Suprapubic skin (tissue), 4 donors: Measurements from ENCODE around the gene MYH7B. TPM values are rescaled to one million over a fixed set of nuclear protein-coding genes. Genes with fewer than 3 reads are reported as not detected.

Experiments
- DNase-seq, 2 donors: peaks; one replicate each; pipeline ENCODE4 v3.0.0-alpha.2; 2019; ENCODE audit warnings: low spot score in 2 of 2
- H3K27ac ChIP-seq: fragments of 200-600 bp; sonication (generic); one replicate; pipeline ENCODE4 v1.5.1; 2019
- H3K27me3 ChIP-seq: fragments of 200-600 bp; sonication (generic); one replicate; pipeline ENCODE4 v1.5.1; 2019
- H3K36me3 ChIP-seq: fragments of 200-600 bp; sonication (generic); one replicate; pipeline ENCODE4 v1.5.1; 2019
- H3K4me1 ChIP-seq: fragments of 200-600 bp; sonication (generic); one replicate; pipeline ENCODE4 v1.5.1; 2019
- H3K4me3 ChIP-seq: fragments of 200-600 bp; sonication (generic); one replicate; pipeline ENCODE4 v1.5.1; 2019; ENCODE audit warnings: mild to moderate bottlenecking
- H3K9me3 ChIP-seq: fragments of 200-600 bp; sonication (generic); one replicate; pipeline ENCODE4 v1.5.1; 2019
- CTCF ChIP-seq, 2 donors: fragments of 200-600 bp in 1 of 2; fragments of 450-650 bp in 1 of 2; sonication (generic) in 1 of 2; IDR thresholded peaks; one replicate each; pipeline ENCODE4 v1.5.1; 2016 to 2019; ENCODE audit warnings: antibody characterized with exemption in 2 of 2, mild to moderate bottlenecking in 1 of 2, moderate library complexity in 1 of 2
- EP300 ChIP-seq: sonication (generic); formaldehyde crosslinking; IDR thresholded peaks from one replicate; pipeline ENCODE4 v1.6.1; 2017; ENCODE audit warnings: antibody characterized with exemption
- POLR2A ChIP-seq, 2 donors: fragments of 450-650 bp; IDR thresholded peaks; one replicate each; pipeline ENCODE4 v1.6.1; 2017; ENCODE audit warnings: antibody characterized with exemption in 2 of 2, mild to moderate bottlenecking in 2 of 2, moderate library complexity in 2 of 2
- POLR2AphosphoS5 ChIP-seq, 3 donors: sonication (generic); formaldehyde crosslinking; IDR thresholded peaks; one replicate each; pipeline ENCODE4 v1.6.1; 2017; ENCODE audit warnings: antibody characterized with exemption in 3 of 3
- WGBS: methylation state at CpG from one replicate; pipeline ENCODE4 v1.1.5; 2018; 5-methylcytosine and 5-hydroxymethylcytosine counted together
- total RNA-seq, 4 donors: library from RNA; depleted of rRNA; stranded (reverse); fragments of >200 nt; gene quantifications; one replicate each; pipeline ENCODE4 v1.1.0, GENCODE V29; 2016

The MYH7B gene
- total RNA-seq, 4 donors from 2014 or later: 0.18 to 0.97 (median 0.30) TPM; not detected in 1

DNA sequence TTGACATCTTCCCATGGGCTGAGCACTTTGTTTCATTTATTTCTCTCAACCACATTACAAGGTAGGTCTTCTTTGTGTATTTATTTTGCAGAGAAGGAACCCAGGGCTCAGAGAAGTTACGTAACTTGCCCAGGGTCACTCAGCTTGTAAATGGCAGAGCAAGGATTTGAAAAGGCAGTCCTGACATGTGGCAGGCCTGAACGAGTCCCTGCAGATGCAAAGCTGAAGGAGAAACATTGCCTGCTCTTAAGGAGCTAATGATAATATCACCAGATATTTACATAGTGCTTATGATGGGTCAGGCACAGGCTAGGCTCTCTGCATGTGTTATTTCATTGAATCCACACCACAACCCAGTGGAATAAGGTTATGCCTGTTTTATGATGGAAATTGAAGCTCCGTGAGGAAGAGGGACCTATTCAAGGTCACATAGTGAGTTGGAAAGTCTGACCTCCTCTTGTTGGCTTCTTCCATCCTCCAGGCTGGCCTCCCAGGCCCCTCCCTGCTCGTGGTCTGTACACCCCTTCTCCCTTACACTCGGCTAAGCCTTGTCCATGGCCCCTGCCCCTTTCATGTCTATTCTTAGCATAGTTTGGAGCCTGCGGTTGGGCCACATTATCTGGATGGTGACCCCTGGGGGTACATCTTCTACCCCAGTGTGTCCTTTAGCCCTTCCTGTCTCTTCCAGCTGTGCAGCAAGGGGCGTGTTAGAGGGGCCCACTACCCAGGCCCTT lies 12.5 kb downstream of the MYH7B start:
- Histone ChIP-seq H3K4me3 (no peak overlapping the region), H3K27ac (no peak overlapping the region), H3K36me3 (no peaks in the 10 kb centered on the region), H3K4me1 (no peaks in the 10 kb centered on the region), H3K27me3 (no peaks in the 10 kb centered on the region), H3K9me3 (no peaks in the 10 kb centered on the region)
- DNase-seq: no peak
- TF ChIP-seq CTCF (IDR thresholded peaks at IDR 0.05) (no peak), POLR2AphosphoS5 (IDR thresholded peaks at IDR 0.05) (no peak), POLR2A (IDR thresholded peaks at IDR 0.05) (no peak), EP300 (no peak)
- 87% methylated on average over 7 of the region's 7 CpGs for WGBS

DNA sequence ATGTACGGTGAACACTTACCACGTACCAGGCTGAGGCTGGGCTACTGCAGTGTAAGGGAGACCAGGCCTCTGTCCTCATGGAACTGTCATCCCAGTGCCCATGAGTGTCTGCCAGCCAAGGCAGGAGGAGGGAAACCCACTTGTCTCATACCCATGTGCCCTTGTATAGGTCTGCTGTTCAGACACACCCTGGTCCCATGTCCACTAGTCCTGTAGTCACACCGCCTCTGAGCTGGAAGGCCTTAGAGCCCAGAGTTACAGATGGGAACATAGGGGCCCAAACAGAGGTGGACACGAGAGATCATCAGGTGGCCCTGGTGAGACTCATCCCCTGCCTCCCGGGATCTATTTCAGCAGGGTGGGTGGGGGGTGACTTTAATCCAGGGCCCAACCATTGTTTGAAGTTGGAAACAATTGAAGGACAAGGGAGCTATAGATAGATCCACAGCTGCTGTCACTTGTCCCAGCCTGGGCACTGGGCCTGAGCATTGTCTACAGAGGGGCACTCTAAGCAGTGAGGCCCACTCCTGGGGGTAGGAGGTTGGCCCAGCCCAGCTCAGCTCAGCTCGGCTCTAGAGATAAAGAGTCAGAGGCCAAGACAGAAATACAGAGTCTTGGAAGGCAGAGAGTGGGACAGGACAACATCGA lies 14.6 kb downstream of the MYH7B start:
- H3K4me3 ChIP-seq: no peak overlapping the region
- H3K9me3 ChIP-seq: no peaks in the 10 kb centered on the region
- H3K27me3 ChIP-seq: no peaks in the 10 kb centered on the region
- H3K27ac ChIP-seq: no peak overlapping the region
- no peaks in the 10 kb centered on the region for H3K36me3 ChIP-seq
- DNase-seq: no peak
- TF ChIP-seq POLR2AphosphoS5 (IDR thresholded peaks at IDR 0.05): no peak
- no peak for TF ChIP-seq CTCF (IDR thresholded peaks at IDR 0.05)
- no peak for TF ChIP-seq EP300
- no peak for TF ChIP-seq POLR2A (IDR thresholded peaks at IDR 0.05)
- no peaks in the 10 kb centered on the region for H3K4me1 ChIP-seq
- WGBS: 90% methylated on average over 7 of the region's 7 CpGs

DNA sequence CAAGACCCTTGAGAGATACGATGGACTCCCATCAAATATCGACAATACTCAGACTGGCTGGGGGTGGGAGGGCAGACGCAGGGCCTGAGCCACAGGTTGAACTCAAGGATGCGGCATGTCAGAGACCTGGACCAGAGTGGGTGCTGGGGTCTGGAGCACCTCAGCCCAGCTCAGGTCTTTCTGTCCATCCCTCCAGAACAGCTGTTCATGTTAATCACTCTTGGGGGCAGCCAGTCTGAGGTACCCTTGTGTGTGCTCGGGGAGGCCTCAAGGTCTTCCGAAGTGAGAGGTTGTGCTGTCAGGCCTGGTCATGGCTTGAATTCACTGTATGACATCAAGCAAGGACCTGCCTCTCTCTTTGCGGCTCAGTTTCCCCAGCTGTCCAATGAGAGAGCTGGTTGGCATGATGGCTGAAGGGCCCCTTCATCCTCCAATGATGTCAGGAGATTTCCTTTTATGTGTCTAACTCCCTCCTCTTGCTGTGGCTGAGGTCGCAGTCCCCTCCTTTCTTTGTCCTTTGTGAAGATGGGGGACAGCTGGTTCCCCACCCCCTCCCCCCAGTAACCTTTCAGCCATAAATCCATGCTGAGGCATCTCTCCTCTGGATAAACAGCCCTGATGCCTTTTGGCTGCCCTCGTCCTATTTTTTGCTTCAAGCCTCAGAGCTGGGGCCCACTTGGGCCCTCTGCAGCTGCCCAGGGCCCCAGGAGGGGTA lies 15.3 kb downstream of the MYH7B start:
- TF ChIP-seq CTCF (IDR thresholded peaks at IDR 0.05) (no peak), EP300 (no peak), POLR2A (IDR thresholded peaks at IDR 0.05) (no peak), POLR2AphosphoS5 (IDR thresholded peaks at IDR 0.05) (no peak)
- H3K36me3 ChIP-seq: no peaks in the 10 kb centered on the region
- no peak overlapping the region for H3K27ac ChIP-seq
- 92% methylated on average over 8 of the region's 9 CpGs for whole genome bisulfite sequencing
- H3K4me1 ChIP-seq: no peaks in the 10 kb centered on the region
- H3K27me3 ChIP-seq: no peaks in the 10 kb centered on the region
- no peaks in the 10 kb centered on the region for H3K9me3 ChIP-seq
- no peak overlapping the region for H3K4me3 ChIP-seq
- DNase-seq: no peak

DNA sequence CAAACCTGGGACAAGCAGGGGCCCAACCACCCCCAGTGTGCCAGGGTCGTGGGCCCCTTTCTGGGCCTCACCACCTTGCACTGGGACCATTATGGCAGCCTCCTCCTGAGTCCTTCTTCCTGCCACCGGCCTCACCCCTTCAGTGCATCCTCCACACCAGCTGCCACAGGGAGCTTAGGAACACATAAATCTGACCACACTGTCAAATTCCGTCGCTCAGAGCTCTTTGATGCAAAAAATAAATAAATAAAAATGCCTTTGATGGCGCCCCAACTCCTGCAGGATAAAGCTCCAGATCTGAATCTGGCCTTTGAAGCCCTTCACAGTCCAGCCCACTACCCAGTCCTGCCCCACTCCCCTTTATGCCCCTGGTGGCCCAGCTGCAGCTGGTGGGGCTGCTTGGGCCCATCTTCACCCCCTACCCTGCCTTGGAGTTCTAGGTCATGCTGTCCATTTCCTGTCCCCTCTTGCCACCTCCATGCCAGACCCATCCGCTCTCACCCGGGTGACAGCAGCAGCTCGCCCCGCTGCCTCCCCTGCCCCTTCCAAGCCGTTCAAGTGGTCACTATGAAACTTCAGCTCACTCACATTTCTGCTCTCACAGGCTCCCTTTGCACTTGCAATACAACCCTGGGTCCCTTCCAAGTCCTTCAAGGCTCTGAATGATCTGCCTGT lies 16.0 kb downstream of the MYH7B start:
- H3K27ac ChIP-seq: no peak overlapping the region
- no peak for DNase-seq

More for the DNA sequence above, 16.0 kb downstream of the MYH7B start:
- Histone ChIP-seq H3K4me3 (no peak overlapping the region), H3K4me1 (no peaks in the 10 kb centered on the region), H3K36me3 (no peaks in the 10 kb centered on the region), H3K27me3 (no peaks in the 10 kb centered on the region), H3K9me3 (no peaks in the 10 kb centered on the region)
- TF ChIP-seq EP300 (no peak), CTCF (IDR thresholded peaks at IDR 0.05) (no peak), POLR2AphosphoS5 (IDR thresholded peaks at IDR 0.05) (no peak), POLR2A (IDR thresholded peaks at IDR 0.05) (no peak)
- 81% methylated on average over 10 of the region's 10 CpGs for WGBS
